Natural killer cell (primary cell): Measurements from ENCODE around the gene PARVG. TPM values are rescaled to one million over a fixed set of nuclear protein-coding genes. Genes with fewer than 3 reads are reported as not detected.
"Not testable (repeated sequence)": the region's sequence is repeated elsewhere in the genome, so short reads cannot be mapped to it uniquely, and the experiment has no call there.

ENCODE experiments used
- ATAC-seq, 3 donors: fragments of 150-1000 bp in 2 of 3; fragments of 200-7000 bp in 1 of 3; cut with Tn5 transposase; 1 replicate in 1 of 3; 2 replicates in 2 of 3; pipeline ENCODE4 v1.10.0; 2021; ENCODE audit warnings: mild to moderate bottlenecking in 2 of 3, moderate library complexity in 2 of 3
- DNase-seq, 2 donors: peaks; one replicate each; pipeline versions ENCODE4 v3.0.0 to v3.0.0-alpha.2; 2013 to 2021; ENCODE audit warnings: mixed read lengths in 1 of 2
- H3K27ac ChIP-seq: one replicate; pipeline ENCODE4 v1.5.1; 2013; ENCODE audit warnings: mild to moderate bottlenecking, low read length
- H3K27me3 ChIP-seq: one replicate; pipeline ENCODE4 v1.6.1; 2013; ENCODE audit warnings: low read length; ENCODE audit not compliant: control insufficient read depth, insufficient read depth
- H3K36me3 ChIP-seq: one replicate; pipeline ENCODE4 v1.6.1; 2013; ENCODE audit warnings: low read length; ENCODE audit not compliant: control insufficient read depth, insufficient read depth
- H3K4me1 ChIP-seq: one replicate; pipeline ENCODE4 v1.6.1; 2013; ENCODE audit warnings: low read length; ENCODE audit not compliant: control insufficient read depth, insufficient read depth
- H3K4me3 ChIP-seq: one replicate; pipeline ENCODE4 v1.5.1; 2013; ENCODE audit warnings: low read length
- H3K9me3 ChIP-seq: one replicate; pipeline ENCODE4 v1.6.1; 2013; ENCODE audit warnings: low read length; ENCODE audit not compliant: control insufficient read depth, insufficient read depth
- H3K27ac Mint-ChIP-seq, 2 donors: one replicate each; pipeline ENCODE4 v1.8.0; 2022; ENCODE audit warnings: mild to moderate bottlenecking in 2 of 2, mixed read lengths in 2 of 2, moderate library complexity in 1 of 2
- H3K27me3 Mint-ChIP-seq, 2 donors: one replicate each; pipeline ENCODE4 v1.8.0; 2022; ENCODE audit warnings: low read depth in 2 of 2, mixed read lengths in 2 of 2
- H3K36me3 Mint-ChIP-seq: one replicate; pipeline ENCODE4 v1.8.0; 2022; ENCODE audit warnings: mixed read lengths
- H3K4me1 Mint-ChIP-seq, 2 donors: one replicate each; pipeline ENCODE4 v1.8.0; 2022; ENCODE audit warnings: mixed read lengths in 2 of 2
- H3K4me3 Mint-ChIP-seq: one replicate; pipeline ENCODE4 v1.8.0; 2022; ENCODE audit warnings: mild to moderate bottlenecking, moderate library complexity, mixed read lengths
- H3K9me3 Mint-ChIP-seq, 2 donors: one replicate each; pipeline ENCODE4 v1.8.0; 2022; ENCODE audit warnings: mixed read lengths in 2 of 2
- WGBS: methylation state at CpG from one replicate; pipeline ENCODE4 v1.1.7; 2013; ENCODE audit warnings: missing lambda C conversion rate; ENCODE audit not compliant: insufficient coverage; 5-methylcytosine and 5-hydroxymethylcytosine counted together
- intact Hi-C: fragments of 100-400 bp; cut with micrococcal nuclease; formaldehyde crosslinking; loops from one replicate; pipeline ENCODE4 v1.14.2; 2022
- total RNA-seq, 4 donors: library from RNA; stranded (reverse); fragments of 120-200 nt in 1 of 4; gene quantifications; one replicate each; pipeline versions ENCODE4 v1.2.3 to v1.2.4, GENCODE V29; 2013 to 2022
- TF ChIP-seq, protein P1 (sequence below): fragments of 200-600 bp; IDR thresholded peaks from one replicate; pipeline ENCODE4 v1.8.0; 2022; ENCODE audit warnings: antibody characterized with exemption

Gene PARVG
- total RNA-seq, 3 donors from 2014 or later (not counting 1 experiment from before 2014, with no cell fraction given), result 130 to 146 (median 131) TPM

DNA sequence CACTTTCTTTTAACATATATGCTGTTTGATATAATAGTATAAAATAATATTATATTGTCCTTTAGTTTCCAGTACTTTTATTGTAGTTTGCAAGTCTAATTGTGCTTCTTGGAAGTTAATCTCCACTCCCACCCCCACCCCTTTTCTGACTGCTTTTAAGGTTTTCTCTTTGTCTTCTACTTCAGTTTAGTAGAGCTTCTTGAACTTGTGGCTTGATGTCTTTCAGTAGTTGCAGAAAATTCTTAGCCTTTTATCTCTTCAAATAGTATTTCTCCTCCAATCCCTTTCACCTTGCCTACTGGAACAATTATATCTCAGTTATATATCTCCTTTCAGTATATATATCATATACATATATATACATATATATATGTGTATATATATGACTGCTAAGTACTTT, 56.6 kb downstream of the PARVG start:
- no peaks in the 10 kb centered on the region for H3K36me3 Mint-ChIP-seq
- H3K27ac Mint-ChIP-seq, result no peak overlapping the region
- no peak overlapping the region for H3K4me3 Mint-ChIP-seq
- intact Hi-C loops, result no loop called here
- H3K9me3 Mint-ChIP-seq, result no peaks in the 10 kb centered on the region
- H3K27ac ChIP-seq, result no peak overlapping the region
- H3K27me3 ChIP-seq, result no peaks in the 10 kb centered on the region
- TF ChIP-seq, protein P1, sequence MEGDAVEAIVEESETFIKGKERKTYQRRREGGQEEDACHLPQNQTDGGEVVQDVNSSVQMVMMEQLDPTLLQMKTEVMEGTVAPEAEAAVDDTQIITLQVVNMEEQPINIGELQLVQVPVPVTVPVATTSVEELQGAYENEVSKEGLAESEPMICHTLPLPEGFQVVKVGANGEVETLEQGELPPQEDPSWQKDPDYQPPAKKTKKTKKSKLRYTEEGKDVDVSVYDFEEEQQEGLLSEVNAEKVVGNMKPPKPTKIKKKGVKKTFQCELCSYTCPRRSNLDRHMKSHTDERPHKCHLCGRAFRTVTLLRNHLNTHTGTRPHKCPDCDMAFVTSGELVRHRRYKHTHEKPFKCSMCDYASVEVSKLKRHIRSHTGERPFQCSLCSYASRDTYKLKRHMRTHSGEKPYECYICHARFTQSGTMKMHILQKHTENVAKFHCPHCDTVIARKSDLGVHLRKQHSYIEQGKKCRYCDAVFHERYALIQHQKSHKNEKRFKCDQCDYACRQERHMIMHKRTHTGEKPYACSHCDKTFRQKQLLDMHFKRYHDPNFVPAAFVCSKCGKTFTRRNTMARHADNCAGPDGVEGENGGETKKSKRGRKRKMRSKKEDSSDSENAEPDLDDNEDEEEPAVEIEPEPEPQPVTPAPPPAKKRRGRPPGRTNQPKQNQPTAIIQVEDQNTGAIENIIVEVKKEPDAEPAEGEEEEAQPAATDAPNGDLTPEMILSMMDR, result no peak
- no peaks in the 10 kb centered on the region for H3K9me3 ChIP-seq
- ATAC-seq (no peak), DNase-seq (no peak)
- no peaks in the 10 kb centered on the region for H3K4me1 ChIP-seq
- H3K4me3 ChIP-seq, result no peak overlapping the region
- no peaks in the 10 kb centered on the region for H3K4me1 Mint-ChIP-seq
- no peaks in the 10 kb centered on the region for H3K36me3 ChIP-seq
- peaks cover 21 to 26% of the 10 kb centered on the region in 2 donors for H3K27me3 Mint-ChIP-seq

DNA sequence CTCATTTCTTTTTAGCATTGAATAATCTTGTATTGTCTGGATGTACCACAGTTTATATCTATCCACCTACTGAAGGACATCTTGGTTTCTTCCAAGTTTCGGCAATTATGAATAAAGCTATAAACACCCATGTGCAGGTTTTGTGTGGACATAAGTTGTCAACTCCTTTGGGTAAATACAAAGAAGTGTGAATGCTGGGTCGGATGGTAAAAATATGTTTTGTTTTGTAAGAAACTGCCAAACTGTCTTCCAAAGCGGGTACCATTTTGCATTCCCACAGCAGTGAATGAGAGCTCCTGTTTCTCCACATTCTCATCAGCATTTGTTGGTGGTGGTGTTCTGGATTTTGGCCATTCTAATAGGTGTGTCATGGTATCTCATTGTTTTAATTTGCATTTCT, 60.4 kb downstream of the PARVG start:
- H3K36me3 Mint-ChIP-seq, H3K27ac Mint-ChIP-seq, H3K27ac ChIP-seq, DNase-seq, H3K4me3 Mint-ChIP-seq, H3K27me3 ChIP-seq, intact Hi-C loops, H3K36me3 ChIP-seq, H3K4me1 ChIP-seq, H3K9me3 ChIP-seq, H3K4me1 Mint-ChIP-seq, H3K9me3 Mint-ChIP-seq, ATAC-seq, H3K4me3 ChIP-seq: not testable (repeated sequence)
- H3K27me3 Mint-ChIP-seq, result peaks cover 38 to 39% of the 10 kb centered on the region in 2 donors
- 96% methylated on average over 3 of the region's 3 CpGs for WGBS

DNA sequence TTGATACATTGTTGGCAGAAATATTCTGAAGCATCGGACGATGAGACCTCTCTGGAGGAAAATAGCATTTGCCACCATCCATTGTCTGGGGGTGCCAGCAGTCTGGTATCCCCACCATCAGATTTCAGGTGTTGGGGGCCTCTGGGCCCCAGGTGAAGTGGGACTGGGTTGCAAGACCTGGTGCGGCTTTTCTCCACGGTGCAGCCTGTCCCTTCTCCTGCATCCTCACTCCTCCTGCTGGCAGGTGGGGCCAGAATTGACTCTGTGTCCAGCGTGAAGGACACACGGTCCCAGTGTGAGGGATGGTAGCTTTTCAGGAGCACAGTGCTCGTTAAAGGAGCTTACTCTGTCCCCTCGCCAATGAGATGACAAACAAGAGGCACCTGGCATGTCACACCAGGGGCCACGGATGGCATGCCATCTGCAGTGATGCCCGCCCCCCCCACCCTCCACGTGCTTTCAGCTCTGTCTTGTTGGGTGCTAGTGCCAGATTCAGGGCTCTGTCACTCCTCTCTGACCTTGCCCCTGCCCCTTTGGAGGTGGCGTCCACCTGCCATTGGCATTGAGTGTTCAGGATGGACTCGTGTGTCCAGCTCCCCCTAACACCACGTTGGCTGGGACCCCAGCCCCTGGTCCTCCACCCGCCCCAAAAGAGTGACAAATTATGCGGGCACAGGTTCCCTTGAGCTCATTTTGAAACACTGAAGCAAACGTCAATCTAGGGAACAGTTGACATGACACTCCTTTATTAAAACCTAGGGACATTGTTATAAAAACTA, 62.4 kb downstream of the PARVG start:
- Histone ChIP-seq H3K4me3 (no peak overlapping the region), H3K4me1 (no peaks in the 10 kb centered on the region), H3K27me3 (no peaks in the 10 kb centered on the region), H3K36me3 (no peaks in the 10 kb centered on the region), H3K9me3 (no peaks in the 10 kb centered on the region), H3K27ac (no peak overlapping the region)
- Mint-ChIP-seq H3K27ac (no peak overlapping the region), H3K27me3 (peaks cover 35 to 36% of the 10 kb centered on the region in 2 donors), H3K4me1 (no peaks in the 10 kb centered on the region), H3K36me3 (no peaks in the 10 kb centered on the region), H3K9me3 (no peaks in the 10 kb centered on the region), H3K4me3 (no peak overlapping the region)
- ATAC-seq (no peak), DNase-seq (no peak)
- 88% methylated on average over 16 of the region's 17 CpGs for WGBS
- TF ChIP-seq, protein P1, result no peak
- intact Hi-C loops, result no loop called here

DNA sequence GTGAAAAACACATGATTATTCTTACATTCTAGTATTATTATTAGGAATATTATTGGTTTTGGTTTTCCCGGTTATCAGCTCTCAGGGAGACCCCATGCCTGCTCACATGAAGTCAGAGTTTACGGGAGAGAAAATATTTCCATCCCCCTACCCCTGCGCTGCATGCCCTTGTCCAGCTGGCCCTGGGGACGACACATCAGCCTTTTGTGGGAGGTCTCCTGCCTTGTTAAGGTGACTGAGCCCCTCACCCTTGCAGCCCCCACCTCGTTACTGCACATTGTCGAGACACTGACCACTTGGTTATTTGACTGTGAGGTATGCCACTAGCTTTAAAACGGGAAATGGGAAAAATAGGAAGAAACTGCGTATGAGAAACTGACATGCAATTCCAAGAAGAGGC, 63.0 kb downstream of the PARVG start:
- no peak for DNase-seq
- H3K27ac Mint-ChIP-seq, result no peak overlapping the region

More for the DNA sequence above, 63.0 kb downstream of the PARVG start:
- no peak for ATAC-seq
- Mint-ChIP-seq H3K4me1 (no peaks in the 10 kb centered on the region), H3K27me3 (peaks cover 35 to 37% of the 10 kb centered on the region in 2 donors), H3K9me3 (no peaks in the 10 kb centered on the region), H3K36me3 (no peaks in the 10 kb centered on the region), H3K4me3 (no peak overlapping the region)
- Histone ChIP-seq H3K9me3 (no peaks in the 10 kb centered on the region), H3K27ac (no peak overlapping the region), H3K27me3 (no peaks in the 10 kb centered on the region), H3K36me3 (no peaks in the 10 kb centered on the region), H3K4me1 (no peaks in the 10 kb centered on the region), H3K4me3 (no peak overlapping the region)
- 82% methylated on average over 7 of the region's 8 CpGs for WGBS
- intact Hi-C loops, result no loop called here
- TF ChIP-seq, protein P1, result no peak
